Measurements from ENCODE around the gene RNLS.

DNA sequence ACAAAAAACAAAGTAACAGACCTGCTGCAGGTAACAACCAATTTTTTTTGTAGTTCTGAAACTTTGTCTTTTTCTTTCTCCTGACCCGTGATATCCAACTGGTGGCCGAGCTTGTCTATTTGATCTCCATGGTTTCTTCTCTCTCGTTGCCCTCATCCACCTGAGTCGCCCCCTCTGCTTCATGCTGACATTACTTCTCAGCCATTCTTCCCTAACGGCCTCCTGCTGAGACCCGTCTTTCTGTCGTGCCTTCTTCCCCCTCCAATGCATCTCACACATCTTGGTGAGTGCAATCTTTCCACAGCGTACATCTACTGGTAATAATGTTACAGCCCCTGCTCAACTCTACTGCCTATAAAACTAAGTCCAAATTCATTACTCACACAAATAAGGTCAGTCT, 352.9 kb downstream of the RNLS start:
- TF ChIP-seq POLR2A (IDR thresholded peaks at IDR 0.05; ENCODE audit: low read depth, low read length) (no peak), CHD1 (IDR thresholded peaks at IDR 0.05; ENCODE audit: low read depth, low read length) (no peak), CTCF (conservative IDR thresholded peaks at IDR 0.05; ENCODE audit: low read depth, low read length) (no peak), BHLHE40 (IDR thresholded peaks at IDR 0.05; ENCODE audit: low read depth, low read length) (no peak)

Measured in IMR-90 (cell line).